Naive B cell (primary cell): Measurements from ENCODE around the gene USP38. TPM values are rescaled to one million over a fixed set of nuclear protein-coding genes. Genes with fewer than 3 reads are reported as not detected.
A peak's percentile ranks its signal among the peaks of the same experiment; 100 is the strongest.
"Not testable (repeated sequence)": the region's sequence is repeated elsewhere in the genome, so short reads cannot be mapped to it uniquely, and the experiment has no call there.

Experiments used
- ATAC-seq, 2 donors: fragments of 150-1000 bp; cut with Tn5 transposase; 2 replicates each; pipeline ENCODE4 v1.10.0; 2021; ENCODE audit warnings: low read depth in 2 of 2, mild to moderate bottlenecking in 2 of 2, moderate library complexity in 2 of 2
- DNase-seq: peaks from one replicate; pipeline ENCODE4 v3.0.0; 2022
- H3K27ac Mint-ChIP-seq, 6 donors: one replicate each; pipeline ENCODE4 v1.8.0; 2020 to 2022; ENCODE audit warnings: mild to moderate bottlenecking in 6 of 6, mixed read lengths in 6 of 6, moderate library complexity in 5 of 6, inconsistent platforms in 2 of 6
- H3K27me3 Mint-ChIP-seq, 3 donors: one replicate each; pipeline ENCODE4 v1.8.0; 2021 to 2022; ENCODE audit warnings: mixed read lengths in 3 of 3, mild to moderate bottlenecking in 1 of 3
- H3K36me3 Mint-ChIP-seq, 2 donors: one replicate each; pipeline ENCODE4 v1.8.0; 2020 to 2022; ENCODE audit warnings: mixed read lengths in 2 of 2, inconsistent platforms in 1 of 2, mild to moderate bottlenecking in 1 of 2
- H3K4me1 Mint-ChIP-seq, 3 donors: one replicate each; pipeline ENCODE4 v1.8.0; 2020 to 2022; ENCODE audit warnings: mixed read lengths in 3 of 3, inconsistent platforms in 1 of 3, mild to moderate bottlenecking in 1 of 3, moderate library complexity in 1 of 3
- H3K4me3 Mint-ChIP-seq, 8 donors: one replicate each; pipeline ENCODE4 v1.8.0; 2020 to 2022; ENCODE audit warnings: mild to moderate bottlenecking in 8 of 8, mixed read lengths in 8 of 8, moderate library complexity in 8 of 8, inconsistent platforms in 2 of 8
- H3K9me3 Mint-ChIP-seq, 7 donors: one replicate each; pipeline ENCODE4 v1.8.0; 2020 to 2022; ENCODE audit warnings: mixed read lengths in 7 of 7, mild to moderate bottlenecking in 5 of 7, inconsistent platforms in 2 of 7, moderate library complexity in 1 of 7
- polyA plus RNA-seq, 6 donors: library from polyadenylated mRNA; unstranded; fragments of 300-500 nt; fragmentation: Illumina TruSeq; gene quantifications; one replicate each; pipeline ENCODE4 v1.2.3, GENCODE V29; 2021; ENCODE audit warnings: low read depth in 6 of 6

Gene USP38
- polyA plus RNA-seq, 6 donors from 2014 or later, result 18.3 to 28.3 (median 22.1) TPM

DNA sequence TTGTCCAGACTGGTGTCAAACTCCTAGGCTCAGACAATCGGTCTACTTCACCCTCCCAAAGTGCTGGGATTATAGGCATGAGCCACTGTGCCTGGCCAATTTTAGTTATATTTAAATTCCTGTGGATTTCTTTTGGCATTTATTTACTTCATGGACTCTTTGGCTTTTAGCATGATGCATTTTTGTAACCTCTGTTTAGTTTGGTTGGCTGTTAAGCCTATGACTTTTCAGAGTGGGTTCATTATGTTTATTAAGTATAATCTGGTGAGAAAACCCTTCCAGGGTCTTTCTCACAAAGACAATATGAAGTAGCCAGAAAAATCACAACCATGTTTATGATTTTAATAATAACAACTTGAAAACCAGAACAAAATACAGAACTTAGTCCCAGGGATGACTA lies 49.4 kb downstream of the USP38 start:
- no peaks in the 10 kb centered on the region for H3K36me3 Mint-ChIP-seq
- no peak for ATAC-seq
- H3K27me3 Mint-ChIP-seq, result no peaks in the 10 kb centered on the region
- no peak for DNase-seq
- H3K4me3 Mint-ChIP-seq, result no peak overlapping the region
- H3K9me3 Mint-ChIP-seq, result no peaks in the 10 kb centered on the region
- H3K4me1 Mint-ChIP-seq, result no peaks in the 10 kb centered on the region
- no peak overlapping the region for H3K27ac Mint-ChIP-seq

- peaks cover 5 to 15% (median 8%) of the 10 kb centered on the region in 7 donors for H3K9me3 Mint-ChIP-seq
- ATAC-seq, DNase-seq, H3K36me3 Mint-ChIP-seq, H3K4me3 Mint-ChIP-seq, H3K27me3 Mint-ChIP-seq, H3K4me1 Mint-ChIP-seq, H3K27ac Mint-ChIP-seq: not testable (repeated sequence)
Measured at GRCh38 chr4:143237195-143237594, 52.5 kb downstream of the USP38 start.

DNA sequence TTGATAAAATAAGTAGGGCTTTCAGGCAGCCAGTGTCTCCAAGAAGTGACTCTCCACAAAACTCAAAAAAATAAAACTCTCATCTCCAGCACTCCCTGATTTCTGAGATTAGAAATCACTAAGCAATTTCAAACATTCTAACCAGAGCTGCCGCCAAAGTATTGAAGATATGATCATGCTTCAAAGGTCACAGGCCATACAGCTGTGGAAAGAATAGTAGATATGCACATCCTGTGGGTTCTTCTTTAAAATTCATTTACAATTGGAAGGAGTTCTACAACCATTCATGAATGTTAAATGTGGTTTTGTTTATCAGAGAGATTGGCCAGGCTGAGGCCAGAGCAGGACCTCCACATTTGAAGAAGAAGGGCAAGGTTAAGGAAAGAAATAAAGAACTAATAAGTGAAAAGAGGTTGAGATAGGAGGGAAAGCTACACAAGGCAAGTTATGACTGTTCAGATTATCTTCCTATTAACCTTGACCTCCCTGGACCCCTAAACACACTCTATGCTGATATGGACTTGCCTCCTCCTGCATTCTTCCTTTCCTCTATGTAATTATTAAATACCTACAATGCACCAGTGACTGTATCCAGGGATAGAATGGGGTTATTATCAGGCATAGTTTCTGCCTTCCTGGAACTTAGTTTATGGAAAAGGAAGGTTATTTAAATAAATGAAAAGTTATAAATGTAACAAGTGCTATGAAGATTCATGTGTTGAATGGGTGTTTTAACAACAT lies 56.4 kb downstream of the USP38 start:
- peak overlapping the region in 1 of 8 donors; percentile 32 for H3K4me3 Mint-ChIP-seq
- peaks cover 0 to 16% of the 10 kb centered on the region in 2 donors for H3K36me3 Mint-ChIP-seq
- H3K9me3 Mint-ChIP-seq, result peaks cover 7 to 26% (median 14%) of the 10 kb centered on the region in 7 donors
- H3K4me1 Mint-ChIP-seq, result no peaks in the 10 kb centered on the region
- no peak for DNase-seq
- no peaks in the 10 kb centered on the region for H3K27me3 Mint-ChIP-seq
- no peak for ATAC-seq
- H3K27ac Mint-ChIP-seq, result no peak overlapping the region

GRCh38 chr4:143241892-143242291 lies 57.2 kb downstream of the USP38 start:
- peaks cover 7 to 26% (median 14%) of the 10 kb centered on the region in 7 donors for H3K9me3 Mint-ChIP-seq
- H3K4me3 Mint-ChIP-seq, result no peak overlapping the region

GRCh38 chr4:143243041-143243440 lies 58.3 kb downstream of the USP38 start:
- no peaks in the 10 kb centered on the region for H3K4me1 Mint-ChIP-seq
- H3K27me3 Mint-ChIP-seq, result peaks cover 0 to 5% (median 0%) of the 10 kb centered on the region in 3 donors
- no peak for ATAC-seq
- H3K9me3 Mint-ChIP-seq, result peaks cover 7 to 26% (median 14%) of the 10 kb centered on the region in 7 donors
- DNase-seq, result no peak
- peaks cover 0 to 16% of the 10 kb centered on the region in 2 donors for H3K36me3 Mint-ChIP-seq
- H3K4me3 Mint-ChIP-seq, result no peak overlapping the region
- no peak overlapping the region for H3K27ac Mint-ChIP-seq

More at GRCh38 chr4:143241892-143242291, 57.2 kb downstream of the USP38 start:
- H3K4me1 Mint-ChIP-seq, result no peaks in the 10 kb centered on the region
- ATAC-seq (no peak), DNase-seq (no peak)
- H3K36me3 Mint-ChIP-seq, result peaks cover 0 to 16% of the 10 kb centered on the region in 2 donors
- H3K27me3 Mint-ChIP-seq, result peaks cover 0 to 5% (median 0%) of the 10 kb centered on the region in 3 donors
- no peak overlapping the region for H3K27ac Mint-ChIP-seq

DNA sequence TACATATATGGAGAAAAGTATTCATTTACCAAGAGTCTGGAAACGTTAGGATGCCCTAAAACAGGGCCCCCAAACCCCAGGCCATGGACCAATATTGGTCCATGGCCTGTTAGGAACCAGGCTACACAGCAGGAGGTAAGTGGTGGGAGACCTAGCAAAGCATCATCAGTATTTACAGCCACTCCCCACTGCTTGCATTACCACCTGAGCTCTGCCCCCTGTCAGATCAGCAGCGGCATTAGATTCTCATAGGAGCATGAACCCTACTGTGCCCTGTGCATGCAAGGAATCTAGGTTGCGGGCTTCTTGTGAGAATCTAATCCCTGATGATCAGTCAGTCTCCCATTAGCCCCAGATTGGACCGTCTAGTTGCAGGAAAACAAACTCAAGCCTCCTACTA lies 62.3 kb downstream of the USP38 start:
- H3K4me3 Mint-ChIP-seq, result no peak overlapping the region
- H3K27ac Mint-ChIP-seq, result no peak overlapping the region
- no peak for DNase-seq
- peaks cover 0 to 5% (median 0%) of the 10 kb centered on the region in 3 donors for H3K27me3 Mint-ChIP-seq
- ATAC-seq, result no peak
- no peaks in the 10 kb centered on the region for H3K4me1 Mint-ChIP-seq
- H3K9me3 Mint-ChIP-seq, result peaks cover under 1 to 14% (median 7%) of the 10 kb centered on the region in 7 donors
- peaks cover 0 to 8% of the 10 kb centered on the region in 2 donors for H3K36me3 Mint-ChIP-seq

DNA sequence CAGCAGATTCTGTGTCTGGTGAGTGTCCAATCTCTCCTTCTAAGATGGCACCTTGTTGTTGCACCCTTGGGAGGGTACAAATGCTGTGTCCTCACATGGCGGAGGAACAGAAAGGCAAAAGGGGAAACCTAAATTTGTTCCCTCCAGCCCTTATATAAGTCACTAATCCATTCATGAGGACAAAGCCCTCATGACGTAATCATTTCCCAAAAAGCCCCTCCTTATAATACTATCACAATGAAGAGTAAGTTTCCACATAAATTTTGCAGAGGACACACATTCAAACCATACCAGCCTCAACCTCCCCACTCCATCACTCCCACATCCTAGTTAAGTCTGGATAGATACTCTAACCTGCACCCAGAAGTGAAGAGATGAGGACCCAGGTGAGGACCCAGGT lies 63.1 kb downstream of the USP38 start:
- no peaks in the 10 kb centered on the region for H3K36me3 Mint-ChIP-seq
- H3K4me3 Mint-ChIP-seq, result no peak overlapping the region
- DNase-seq, result no peak
- H3K9me3 Mint-ChIP-seq, result peaks cover 0 to 6% (median 3%) of the 10 kb centered on the region in 7 donors
- peaks cover 0 to 5% (median 0%) of the 10 kb centered on the region in 3 donors for H3K27me3 Mint-ChIP-seq
- H3K4me1 Mint-ChIP-seq, result no peaks in the 10 kb centered on the region
- no peak overlapping the region for H3K27ac Mint-ChIP-seq
- no peak for ATAC-seq

GRCh38 chr4:143248827-143249226 lies 64.1 kb downstream of the USP38 start:
- Mint-ChIP-seq H3K4me1 (no peaks in the 10 kb centered on the region), H3K27me3 (peaks cover 0 to 5% (median 0%) of the 10 kb centered on the region in 3 donors), H3K4me3 (no peak overlapping the region), H3K9me3 (peaks cover 0 to 2% (median 0%) of the 10 kb centered on the region in 7 donors), H3K36me3 (no peaks in the 10 kb centered on the region), H3K27ac (peak overlapping the region in 1 of 6 donors; percentile 54)
- ATAC-seq (no peak), DNase-seq (no peak)

- Mint-ChIP-seq H3K27me3 (peaks cover 0 to 11% (median 0%) of the 10 kb centered on the region in 3 donors), H3K4me1 (no peaks in the 10 kb centered on the region), H3K4me3 (no peak overlapping the region), H3K9me3 (peaks cover 0 to under 1% (median 0%) of the 10 kb centered on the region in 7 donors), H3K36me3 (no peaks in the 10 kb centered on the region), H3K27ac (no peak overlapping the region)
- no peak for ATAC-seq
- no peak for DNase-seq
Measured at GRCh38 chr4:143250617-143251016, 65.9 kb downstream of the USP38 start.

GRCh38 chr4:143251348-143251747 lies 66.6 kb downstream of the USP38 start:
- peaks cover 0 to 10% (median 0%) of the 10 kb centered on the region in 3 donors for H3K27me3 Mint-ChIP-seq

GRCh38 chr4:143251779-143252178 lies 67.1 kb downstream of the USP38 start:
- no peak for ATAC-seq
- Mint-ChIP-seq H3K4me3 (no peak overlapping the region), H3K9me3 (no peaks in the 10 kb centered on the region), H3K27ac (no peak overlapping the region), H3K36me3 (no peaks in the 10 kb centered on the region), H3K27me3 (peaks cover 0 to 6% (median 0%) of the 10 kb centered on the region in 3 donors), H3K4me1 (no peaks in the 10 kb centered on the region)
- no peak for DNase-seq

More at GRCh38 chr4:143251348-143251747, 66.6 kb downstream of the USP38 start:
- DNase-seq (no peak), ATAC-seq (no peak)
- H3K4me3 Mint-ChIP-seq, result no peak overlapping the region
- no peaks in the 10 kb centered on the region for H3K36me3 Mint-ChIP-seq
- no peaks in the 10 kb centered on the region for H3K9me3 Mint-ChIP-seq
- no peak overlapping the region for H3K27ac Mint-ChIP-seq
- H3K4me1 Mint-ChIP-seq, result no peaks in the 10 kb centered on the region

DNA sequence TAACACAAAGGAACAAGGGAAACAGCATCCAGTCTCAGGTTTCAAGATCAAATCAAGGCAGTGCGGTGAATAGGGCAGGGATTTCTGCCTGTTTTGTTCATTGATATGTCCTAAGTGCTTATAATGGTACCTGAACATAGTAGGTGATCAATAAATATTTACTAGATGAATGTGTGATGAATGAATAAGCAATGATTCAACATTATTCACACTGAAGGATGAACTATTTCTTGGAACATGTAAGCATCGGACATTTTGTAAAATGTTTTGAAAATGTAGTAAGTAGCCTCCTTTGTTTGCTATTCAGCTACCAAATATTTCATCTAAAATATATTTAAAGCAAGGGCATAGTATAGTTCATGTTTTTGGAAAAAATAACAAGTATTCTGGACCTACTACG lies 67.8 kb downstream of the USP38 start:
- Mint-ChIP-seq H3K4me3 (no peak overlapping the region), H3K36me3 (no peaks in the 10 kb centered on the region), H3K4me1 (no peaks in the 10 kb centered on the region), H3K27ac (no peak overlapping the region), H3K9me3 (no peaks in the 10 kb centered on the region), H3K27me3 (peaks cover 0 to 6% (median 0%) of the 10 kb centered on the region in 3 donors)
- DNase-seq (no peak), ATAC-seq (no peak)

DNA sequence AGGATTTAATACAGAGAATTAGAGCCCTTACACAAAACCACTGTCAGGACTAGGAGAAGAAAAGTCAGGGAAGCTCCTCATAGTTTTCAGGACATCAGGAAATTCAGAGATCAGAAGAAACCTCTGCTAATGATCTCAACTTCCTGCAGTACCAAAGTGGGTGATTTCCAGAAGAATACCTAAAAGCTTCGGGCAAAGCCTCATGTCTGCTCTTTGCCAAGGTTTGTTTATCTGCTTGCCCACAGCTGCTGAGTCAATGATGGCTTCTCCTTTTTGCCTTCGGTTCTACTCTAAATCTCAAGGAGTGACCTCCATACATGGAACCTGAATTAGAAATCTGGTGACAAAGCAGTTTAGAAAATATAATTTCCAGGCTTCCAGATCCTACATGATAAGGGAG lies 68.4 kb downstream of the USP38 start:
- no peak overlapping the region for H3K27ac Mint-ChIP-seq
- H3K4me1 Mint-ChIP-seq, result no peaks in the 10 kb centered on the region
- ATAC-seq (no peak), DNase-seq (no peak)
- H3K4me3 Mint-ChIP-seq, result no peak overlapping the region
- H3K27me3 Mint-ChIP-seq, result peaks cover 0 to 6% (median 0%) of the 10 kb centered on the region in 3 donors
- H3K36me3 Mint-ChIP-seq, result no peaks in the 10 kb centered on the region
- H3K9me3 Mint-ChIP-seq, result no peaks in the 10 kb centered on the region

DNA sequence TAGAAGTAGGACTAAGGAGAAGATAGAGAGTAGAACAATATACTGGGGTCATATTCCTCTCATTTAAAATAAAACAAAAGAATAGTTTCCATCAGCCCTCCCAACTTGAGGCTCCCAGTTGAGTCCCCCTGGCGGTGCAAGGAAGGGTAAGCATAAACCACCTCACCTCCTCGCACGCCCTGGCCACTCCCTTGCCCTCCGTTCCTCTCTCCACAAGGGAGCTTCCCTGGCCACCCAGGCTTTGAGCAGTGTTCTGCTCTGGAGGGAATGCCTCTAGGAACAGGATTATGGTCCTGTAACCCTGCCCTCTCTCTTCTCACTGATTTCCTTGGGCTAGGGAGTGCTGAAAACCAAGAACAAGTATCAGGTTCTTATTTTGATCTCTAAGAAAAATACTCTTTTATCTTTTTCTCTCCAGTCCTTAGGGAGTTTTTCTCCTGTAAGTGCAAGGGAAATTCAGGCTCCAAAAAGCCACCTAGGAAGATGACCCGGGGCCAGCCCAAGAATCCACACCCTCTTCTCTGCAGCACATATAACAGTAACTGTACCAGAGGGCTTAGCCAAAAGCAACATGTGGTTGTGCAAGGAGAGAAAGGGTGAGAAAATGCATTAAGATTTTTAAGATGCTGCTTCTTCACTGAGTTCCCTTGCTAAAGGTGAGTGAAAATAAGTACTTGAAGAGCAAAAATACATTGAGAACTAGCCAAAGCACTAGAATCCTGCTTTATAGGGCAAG lies 69.9 kb downstream of the USP38 start:
- Mint-ChIP-seq H3K27ac (no peak overlapping the region), H3K4me3 (no peak overlapping the region), H3K36me3 (no peaks in the 10 kb centered on the region), H3K4me1 (no peaks in the 10 kb centered on the region), H3K9me3 (no peaks in the 10 kb centered on the region), H3K27me3 (peaks cover 0 to 6% (median 0%) of the 10 kb centered on the region in 3 donors)
- no peak for ATAC-seq
- DNase-seq, result no peak
